GM12891 (cell line): ENCODE results near the gene TXNDC8.

ENCODE experiments used
- DNase-seq: peaks from one replicate; pipeline ENCODE4 v3.0.0; 2011; ENCODE audit warnings: low spot score; ENCODE audit not compliant: insufficient read length
- FAIRE-seq: peaks from 2 replicates; lab custom pipeline; 2011; peaks lifted over from hg19 to GRCh38; lab: Jason Lieb, UNC
- PAX5 ChIP-seq: IDR thresholded peaks from 2 replicates; pipeline ENCODE4 v1.6.1; 2011; ENCODE audit warnings: low read length, moderate library complexity, mild to moderate bottlenecking; ENCODE audit not compliant: insufficient read depth, severe bottlenecking
- POLR2A ChIP-seq: IDR thresholded peaks from 2 replicates; pipeline ENCODE4 v1.6.1; 2011; ENCODE audit warnings: low read depth, low read length, control low read depth
- POLR2AphosphoS5 ChIP-seq: IDR thresholded peaks from 2 replicates; pipeline ENCODE4 v1.6.1; 2011; ENCODE audit warnings: low read depth, low read length, control low read depth
- POU2F2 ChIP-seq: IDR thresholded peaks from 2 replicates; pipeline ENCODE4 v1.6.1; 2011; ENCODE audit warnings: low read depth, mild to moderate bottlenecking, control low read depth, low read length, moderate library complexity
- SPI1 ChIP-seq: IDR thresholded peaks from 2 replicates; pipeline ENCODE4 v1.6.1; 2011; ENCODE audit warnings: low read depth, low read length, control low read depth
- TAF1 ChIP-seq: IDR thresholded peaks from 2 replicates; pipeline ENCODE4 v1.6.1; 2011; ENCODE audit warnings: low read depth, low read length, control low read depth

The TXNDC8 gene

GRCh38 chr9:110351009-110351467, 13.4 kb upstream of the TXNDC8 start:
- TF ChIP-seq POLR2AphosphoS5 (no peak), SPI1 (no peak), POU2F2 (no peak), TAF1 (no peak), POLR2A (no peak), PAX5 (no peak)
- FAIRE-seq: no peak

GRCh38 chr9:110346325-110346724, 8.7 kb upstream of the TXNDC8 start:
- no peak for TF ChIP-seq POLR2AphosphoS5
- no peak for TF ChIP-seq POU2F2
- no peak for TF ChIP-seq POLR2A
- no peak for TF ChIP-seq SPI1
- no peak for TF ChIP-seq PAX5
- TF ChIP-seq TAF1: no peak
- no peak for DNase-seq
- FAIRE-seq: no peak

More at GRCh38 chr9:110351009-110351467, 13.4 kb upstream of the TXNDC8 start:
- no peak for DNase-seq

GRCh38 chr9:110344821-110345220, 7.2 kb upstream of the TXNDC8 start:
- TF ChIP-seq POLR2AphosphoS5: no peak
- TF ChIP-seq SPI1: no peak
- no peak for TF ChIP-seq PAX5
- no peak for TF ChIP-seq TAF1
- TF ChIP-seq POLR2A: no peak
- TF ChIP-seq POU2F2: no peak
- FAIRE-seq (no peak), DNase-seq (no peak)

- FAIRE-seq (no peak), DNase-seq (no peak)
- TF ChIP-seq POLR2AphosphoS5: no peak
- TF ChIP-seq POLR2A: no peak
- no peak for TF ChIP-seq POU2F2
- no peak for TF ChIP-seq SPI1
- TF ChIP-seq TAF1: no peak
- TF ChIP-seq PAX5: no peak
Observed at GRCh38 chr9:110343551-110343950, 5.9 kb upstream of the TXNDC8 start.

- no peak for DNase-seq
- no peak for FAIRE-seq
- TF ChIP-seq TAF1: no peak
- TF ChIP-seq POLR2A: no peak
- no peak for TF ChIP-seq PAX5
- TF ChIP-seq POU2F2: no peak
- TF ChIP-seq SPI1: no peak
- no peak for TF ChIP-seq POLR2AphosphoS5
Observed at GRCh38 chr9:110340306-110340705, 2.6 kb upstream of the TXNDC8 start.

- no peak for DNase-seq
- TF ChIP-seq SPI1 (no peak), POLR2A (no peak), TAF1 (no peak), PAX5 (no peak), POLR2AphosphoS5 (no peak), POU2F2 (no peak)
- no peak for FAIRE-seq
Observed at GRCh38 chr9:110338143-110338542, 480 bp upstream of the TXNDC8 start.

- no peak for DNase-seq
- no peak for TF ChIP-seq TAF1
- no peak for TF ChIP-seq POU2F2
- TF ChIP-seq POLR2AphosphoS5: no peak
- TF ChIP-seq PAX5: no peak
- no peak for TF ChIP-seq SPI1
- TF ChIP-seq POLR2A: no peak
- FAIRE-seq: no peak
Observed at GRCh38 chr9:110336363-110336762, 1.3 kb downstream of the TXNDC8 start.

- TF ChIP-seq POLR2AphosphoS5 (no peak), PAX5 (no peak), TAF1 (no peak), SPI1 (no peak), POU2F2 (no peak), POLR2A (no peak)
- DNase-seq: no peak
- peak; percentile 9 for FAIRE-seq
Observed at GRCh38 chr9:110334871-110335270, 2.8 kb downstream of the TXNDC8 start.

- peak; percentile 50 for FAIRE-seq
- TF ChIP-seq SPI1 (peak; percentile 53), PAX5 (no peak)
- no peak for DNase-seq
Observed at GRCh38 chr9:110334183-110334582, 3.5 kb downstream of the TXNDC8 start.

GRCh38 chr9:110332766-110333165, 4.9 kb downstream of the TXNDC8 start:
- FAIRE-seq (no peak), DNase-seq (no peak)
- no peak for TF ChIP-seq SPI1
- no peak for TF ChIP-seq POLR2A
- TF ChIP-seq PAX5: no peak
- TF ChIP-seq TAF1: no peak
- no peak for TF ChIP-seq POU2F2
- no peak for TF ChIP-seq POLR2AphosphoS5
